Activated CD4-positive, alpha-beta T cell treated with anti-CD3 and anti-CD28 coated beads, Interleukin-2, amount 50 U/mL, for 24 hours (primary cell): ENCODE measurements around the gene PLA2G1B.
"Not testable (repeated sequence)": the region's sequence is repeated elsewhere in the genome, so short reads cannot be mapped to it uniquely, and the experiment has no call there.

Source experiments
- DNase-seq, 2 donors: peaks; one replicate each; pipeline ENCODE4 v3.0.0-alpha.2; 2020; ENCODE audit warnings: low read depth in 1 of 2, low spot score in 1 of 2

Gene PLA2G1B

GRCh38 chr12:120359128-120359527 lies 31.5 kb upstream of the PLA2G1B start:
- no peak for DNase-seq

GRCh38 chr12:120358412-120359100 lies 31.0 kb upstream of the PLA2G1B start:
- DNase-seq = no peak

- DNase-seq = no peak
Measured at GRCh38 chr12:120357104-120357503, 29.5 kb upstream of the PLA2G1B start.

GRCh38 chr12:120356567-120357030 lies 29.0 kb upstream of the PLA2G1B start:
- peak; percentile 57 to 73 for DNase-seq

GRCh38 chr12:120353556-120354317 lies 26.2 kb upstream of the PLA2G1B start:
- no peak for DNase-seq

- DNase-seq = no peak
Measured at GRCh38 chr12:120353136-120353535, 25.6 kb upstream of the PLA2G1B start.

GRCh38 chr12:120352117-120352516 lies 24.5 kb upstream of the PLA2G1B start:
- DNase-seq = no peak

- DNase-seq = no peak
Measured at GRCh38 chr12:120350576-120351350, 23.2 kb upstream of the PLA2G1B start.

GRCh38 chr12:120347766-120348165 lies 20.2 kb upstream of the PLA2G1B start:
- DNase-seq = no peak

- no peak for DNase-seq
Measured at GRCh38 chr12:120346681-120347080, 19.1 kb upstream of the PLA2G1B start.

- DNase-seq = no peak
Measured at GRCh38 chr12:120346031-120346430, 18.5 kb upstream of the PLA2G1B start.

GRCh38 chr12:120343692-120344091 lies 16.1 kb upstream of the PLA2G1B start:
- no peak for DNase-seq

GRCh38 chr12:120343039-120343537 lies 15.5 kb upstream of the PLA2G1B start:
- no peak for DNase-seq

- no peak for DNase-seq
Measured at GRCh38 chr12:120342175-120343038, 14.8 kb upstream of the PLA2G1B start.

GRCh38 chr12:120339256-120339655 lies 11.7 kb upstream of the PLA2G1B start:
- no peak for DNase-seq

- no peak for DNase-seq
Measured at GRCh38 chr12:120337730-120338129, 10.2 kb upstream of the PLA2G1B start.

- not testable (repeated sequence) for DNase-seq
Measured at GRCh38 chr12:120336392-120336791, 8.8 kb upstream of the PLA2G1B start.

GRCh38 chr12:120335447-120335846 lies 7.9 kb upstream of the PLA2G1B start:
- DNase-seq = not testable (repeated sequence)

GRCh38 chr12:120332523-120332922 lies 4.9 kb upstream of the PLA2G1B start:
- DNase-seq = no peak

GRCh38 chr12:120332041-120332440 lies 4.5 kb upstream of the PLA2G1B start:
- DNase-seq = no peak

- no peak for DNase-seq
Measured at GRCh38 chr12:120331390-120331789, 3.8 kb upstream of the PLA2G1B start.
